ENCODE results near the gene ALG6. TPM values are rescaled to one million over a fixed set of nuclear protein-coding genes. Genes with fewer than 3 reads are reported as not detected.
"Not testable (repeated sequence)": the region's sequence is repeated elsewhere in the genome, so short reads cannot be mapped to it uniquely, and the experiment has no call there.

Gene ALG6
- total and polyA plus RNA-seq, 3 donors from 2014 or later = 7.8 to 10.0 (median 9.9) TPM

GRCh38 chr1:63343922-63344321, 23.5 kb upstream of the ALG6 start:
- TF ChIP-seq CTCF (IDR thresholded peaks at IDR 0.05) (no peak), POLR2A (IDR thresholded peaks at IDR 0.05) (no peak)
- H3K9me3 ChIP-seq = no peaks in the 10 kb centered on the region
- 43 to 75% methylated on average over 1 of the region's 1 CpG for WGBS, 2 donors
- H3K27me3 ChIP-seq = no peaks in the 10 kb centered on the region
- intact Hi-C loops (cut with DNase I; ENCODE audit: low total_unique reads) = no loop called here
- no peaks in the 10 kb centered on the region for H3K4me1 ChIP-seq
- DNase-seq = no peak
- H3K4me3 ChIP-seq = no peak overlapping the region
- H3K36me3 ChIP-seq (ENCODE audit: low read depth, missing control alignments) = no peaks in the 10 kb centered on the region
- H3K27ac ChIP-seq = no peak overlapping the region

- TF ChIP-seq POLR2A (IDR thresholded peaks at IDR 0.05) (no peak), CTCF (IDR thresholded peaks at IDR 0.05) (no peak)
- Histone ChIP-seq H3K27me3 (no peaks in the 10 kb centered on the region), H3K4me1 (no peaks in the 10 kb centered on the region), H3K4me3 (no peak overlapping the region), H3K27ac (no peak overlapping the region), H3K36me3 (ENCODE audit: low read depth, missing control alignments) (no peaks in the 10 kb centered on the region), H3K9me3 (no peaks in the 10 kb centered on the region)
- intact Hi-C loops (cut with DNase I; ENCODE audit: low total_unique reads) = no loop called here
- DNase-seq = no peak
- WGBS, 2 donors = 91 to 93% methylated on average over 5 of the region's 5 CpGs
Measured at GRCh38 chr1:63350320-63350719, 17.1 kb upstream of the ALG6 start.

- intact Hi-C loops (cut with DNase I; ENCODE audit: low total_unique reads) = no loop called here
- no peaks in the 10 kb centered on the region for H3K9me3 ChIP-seq
- DNase-seq = no peak
- no peak overlapping the region for H3K27ac ChIP-seq
- no peak for TF ChIP-seq CTCF (IDR thresholded peaks at IDR 0.05)
- TF ChIP-seq POLR2A (IDR thresholded peaks at IDR 0.05) = no peak
- H3K4me3 ChIP-seq = no peak overlapping the region
- no peaks in the 10 kb centered on the region for H3K36me3 ChIP-seq (ENCODE audit: low read depth, missing control alignments)
- 74 to 84% methylated on average over 2 of the region's 2 CpGs for WGBS, 2 donors
- H3K27me3 ChIP-seq = no peaks in the 10 kb centered on the region
- H3K4me1 ChIP-seq = no peaks in the 10 kb centered on the region
Measured at GRCh38 chr1:63352736-63353135, 14.7 kb upstream of the ALG6 start.

GRCh38 chr1:63356234-63356633, 11.2 kb upstream of the ALG6 start:
- H3K27ac ChIP-seq; H3K9me3 ChIP-seq; H3K36me3 ChIP-seq (ENCODE audit: low read depth, missing control alignments); H3K4me1 ChIP-seq; H3K4me3 ChIP-seq; intact Hi-C loops (cut with DNase I; ENCODE audit: low total_unique reads); H3K27me3 ChIP-seq; DNase-seq: not testable (repeated sequence)
- WGBS, 2 donors = 80 to 89% methylated on average over 2 of the region's 2 CpGs

GRCh38 chr1:63359561-63359960, 7.9 kb upstream of the ALG6 start:
- intact Hi-C loops (cut with DNase I; ENCODE audit: low total_unique reads) = no loop called here
- no peaks in the 10 kb centered on the region for H3K4me1 ChIP-seq
- H3K27ac ChIP-seq = no peak overlapping the region
- H3K9me3 ChIP-seq = no peaks in the 10 kb centered on the region
- 79 to 86% methylated on average over 5 of the region's 5 CpGs for WGBS, 2 donors
- no peaks in the 10 kb centered on the region for H3K36me3 ChIP-seq (ENCODE audit: low read depth, missing control alignments)
- no peak for DNase-seq
- TF ChIP-seq POLR2A (IDR thresholded peaks at IDR 0.05) (no peak), CTCF (IDR thresholded peaks at IDR 0.05) (no peak)
- no peak overlapping the region for H3K4me3 ChIP-seq
- H3K27me3 ChIP-seq = no peaks in the 10 kb centered on the region
